ENCODE results near the gene HIBADH. TPM values are rescaled to one million over a fixed set of nuclear protein-coding genes. Genes with fewer than 3 reads are reported as not detected.

HIBADH gene
- polyA plus RNA-seq, 2 donors: 5.5 to 11.4 TPM

- 95 to 96% methylated on average over 11 of the region's 11 CpGs for WGBS, 2 donors
- H3K4me1 ChIP-seq (ENCODE audit: control insufficient read depth in 2 of 2, insufficient read depth in 2 of 2, low read length in 1 of 2): no peaks in the 10 kb centered on the region
- H3K4me3 ChIP-seq (ENCODE audit: low read depth in 1 of 2, low read length in 2 of 2): no peak overlapping the region
- H3K27ac ChIP-seq (ENCODE audit: low read depth in 2 of 2, low read length in 1 of 2): no peak overlapping the region
- no peaks in the 10 kb centered on the region for H3K9me3 ChIP-seq (ENCODE audit: control insufficient read depth in 2 of 2, insufficient read depth in 1 of 2, low read depth in 1 of 2, low read length in 1 of 2)
- no peaks in the 10 kb centered on the region for H3K27me3 ChIP-seq (ENCODE audit: control insufficient read depth in 1 of 2, insufficient read depth in 2 of 2, low read length in 2 of 2)
- H3K36me3 ChIP-seq (ENCODE audit: control insufficient read depth in 2 of 2, insufficient read depth in 2 of 2, low read length in 1 of 2): no peaks in the 10 kb centered on the region
Observed at GRCh38 chr7:27607210-27607606, 55.5 kb downstream of the HIBADH start.

GRCh38 chr7:27606270-27607209 lies 56.1 kb downstream of the HIBADH start:
- Histone ChIP-seq H3K27ac (ENCODE audit: low read depth in 2 of 2, low read length in 1 of 2) (no peak overlapping the region), H3K27me3 (ENCODE audit: control insufficient read depth in 1 of 2, insufficient read depth in 2 of 2, low read length in 2 of 2) (no peaks in the 10 kb centered on the region), H3K4me1 (ENCODE audit: control insufficient read depth in 2 of 2, insufficient read depth in 2 of 2, low read length in 1 of 2) (no peaks in the 10 kb centered on the region), H3K9me3 (ENCODE audit: control insufficient read depth in 2 of 2, insufficient read depth in 1 of 2, low read depth in 1 of 2, low read length in 1 of 2) (no peaks in the 10 kb centered on the region), H3K36me3 (ENCODE audit: control insufficient read depth in 2 of 2, insufficient read depth in 2 of 2, low read length in 1 of 2) (no peaks in the 10 kb centered on the region), H3K4me3 (ENCODE audit: low read depth in 1 of 2, low read length in 2 of 2) (no peak overlapping the region)
- WGBS, 2 donors: 77 to 94% methylated on average over 4 of the region's 4 CpGs

GRCh38 chr7:27605689-27606269 lies 56.9 kb downstream of the HIBADH start:
- Histone ChIP-seq H3K9me3 (ENCODE audit: control insufficient read depth in 2 of 2, insufficient read depth in 1 of 2, low read depth in 1 of 2, low read length in 1 of 2) (no peaks in the 10 kb centered on the region), H3K27me3 (ENCODE audit: control insufficient read depth in 1 of 2, insufficient read depth in 2 of 2, low read length in 2 of 2) (no peaks in the 10 kb centered on the region), H3K4me3 (ENCODE audit: low read depth in 1 of 2, low read length in 2 of 2) (no peak overlapping the region), H3K4me1 (ENCODE audit: control insufficient read depth in 2 of 2, insufficient read depth in 2 of 2, low read length in 1 of 2) (no peaks in the 10 kb centered on the region), H3K36me3 (ENCODE audit: control insufficient read depth in 2 of 2, insufficient read depth in 2 of 2, low read length in 1 of 2) (no peaks in the 10 kb centered on the region), H3K27ac (ENCODE audit: low read depth in 2 of 2, low read length in 1 of 2) (no peak overlapping the region)
- 38 to 51% methylated on average over 2 of the region's 2 CpGs for WGBS, 2 donors

- no peak overlapping the region for H3K4me3 ChIP-seq (ENCODE audit: low read depth in 1 of 2, low read length in 2 of 2)
- no peak overlapping the region for H3K27ac ChIP-seq (ENCODE audit: low read depth in 2 of 2, low read length in 1 of 2)
- H3K4me1 ChIP-seq (ENCODE audit: control insufficient read depth in 2 of 2, insufficient read depth in 2 of 2, low read length in 1 of 2): no peaks in the 10 kb centered on the region
- WGBS, 2 donors: 85 to 96% methylated on average over 2 of the region's 2 CpGs
- no peaks in the 10 kb centered on the region for H3K9me3 ChIP-seq (ENCODE audit: control insufficient read depth in 2 of 2, insufficient read depth in 1 of 2, low read depth in 1 of 2, low read length in 1 of 2)
- no peaks in the 10 kb centered on the region for H3K36me3 ChIP-seq (ENCODE audit: control insufficient read depth in 2 of 2, insufficient read depth in 2 of 2, low read length in 1 of 2)
- no peaks in the 10 kb centered on the region for H3K27me3 ChIP-seq (ENCODE audit: control insufficient read depth in 1 of 2, insufficient read depth in 2 of 2, low read length in 2 of 2)
Observed at GRCh38 chr7:27605283-27605682, 57.4 kb downstream of the HIBADH start.

GRCh38 chr7:27603813-27604212 lies 58.9 kb downstream of the HIBADH start:
- H3K27me3 ChIP-seq (ENCODE audit: control insufficient read depth in 1 of 2, insufficient read depth in 2 of 2, low read length in 2 of 2): no peaks in the 10 kb centered on the region
- H3K27ac ChIP-seq (ENCODE audit: low read depth in 2 of 2, low read length in 1 of 2): no peak overlapping the region
- WGBS, 2 donors: 96 to 97% methylated on average over 2 of the region's 2 CpGs
- no peaks in the 10 kb centered on the region for H3K4me1 ChIP-seq (ENCODE audit: control insufficient read depth in 2 of 2, insufficient read depth in 2 of 2, low read length in 1 of 2)
- H3K9me3 ChIP-seq (ENCODE audit: control insufficient read depth in 2 of 2, insufficient read depth in 1 of 2, low read depth in 1 of 2, low read length in 1 of 2): no peaks in the 10 kb centered on the region
- H3K36me3 ChIP-seq (ENCODE audit: control insufficient read depth in 2 of 2, insufficient read depth in 2 of 2, low read length in 1 of 2): no peaks in the 10 kb centered on the region
- no peak overlapping the region for H3K4me3 ChIP-seq (ENCODE audit: low read depth in 1 of 2, low read length in 2 of 2)

GRCh38 chr7:27602766-27603165 lies 59.9 kb downstream of the HIBADH start:
- Histone ChIP-seq H3K4me1 (ENCODE audit: control insufficient read depth in 2 of 2, insufficient read depth in 2 of 2, low read length in 1 of 2) (no peaks in the 10 kb centered on the region), H3K4me3 (ENCODE audit: low read depth in 1 of 2, low read length in 2 of 2) (no peak overlapping the region), H3K27me3 (ENCODE audit: control insufficient read depth in 1 of 2, insufficient read depth in 2 of 2, low read length in 2 of 2) (no peaks in the 10 kb centered on the region), H3K36me3 (ENCODE audit: control insufficient read depth in 2 of 2, insufficient read depth in 2 of 2, low read length in 1 of 2) (no peaks in the 10 kb centered on the region), H3K27ac (ENCODE audit: low read depth in 2 of 2, low read length in 1 of 2) (no peak overlapping the region), H3K9me3 (ENCODE audit: control insufficient read depth in 2 of 2, insufficient read depth in 1 of 2, low read depth in 1 of 2, low read length in 1 of 2) (no peaks in the 10 kb centered on the region)
- WGBS, 2 donors: 60 to 75% methylated on average over 4 of the region's 4 CpGs

- Histone ChIP-seq H3K27me3 (ENCODE audit: control insufficient read depth in 1 of 2, insufficient read depth in 2 of 2, low read length in 2 of 2) (no peaks in the 10 kb centered on the region), H3K4me3 (ENCODE audit: low read depth in 1 of 2, low read length in 2 of 2) (no peak overlapping the region), H3K9me3 (ENCODE audit: control insufficient read depth in 2 of 2, insufficient read depth in 1 of 2, low read depth in 1 of 2, low read length in 1 of 2) (no peaks in the 10 kb centered on the region), H3K36me3 (ENCODE audit: control insufficient read depth in 2 of 2, insufficient read depth in 2 of 2, low read length in 1 of 2) (no peaks in the 10 kb centered on the region), H3K4me1 (ENCODE audit: control insufficient read depth in 2 of 2, insufficient read depth in 2 of 2, low read length in 1 of 2) (no peaks in the 10 kb centered on the region), H3K27ac (ENCODE audit: low read depth in 2 of 2, low read length in 1 of 2) (no peak overlapping the region)
- WGBS, 2 donors: 75 to 80% methylated on average over 2 of the region's 2 CpGs
Observed at GRCh38 chr7:27601217-27601616, 61.5 kb downstream of the HIBADH start.

- H3K4me3 ChIP-seq (ENCODE audit: low read depth in 1 of 2, low read length in 2 of 2): no peak overlapping the region
- H3K27me3 ChIP-seq (ENCODE audit: control insufficient read depth in 1 of 2, insufficient read depth in 2 of 2, low read length in 2 of 2): no peaks in the 10 kb centered on the region
- 94 to 96% methylated on average over 1 of the region's 1 CpG for WGBS, 2 donors
- H3K9me3 ChIP-seq (ENCODE audit: control insufficient read depth in 2 of 2, insufficient read depth in 1 of 2, low read depth in 1 of 2, low read length in 1 of 2): no peaks in the 10 kb centered on the region
- no peaks in the 10 kb centered on the region for H3K4me1 ChIP-seq (ENCODE audit: control insufficient read depth in 2 of 2, insufficient read depth in 2 of 2, low read length in 1 of 2)
- no peak overlapping the region for H3K27ac ChIP-seq (ENCODE audit: low read depth in 2 of 2, low read length in 1 of 2)
- H3K36me3 ChIP-seq (ENCODE audit: control insufficient read depth in 2 of 2, insufficient read depth in 2 of 2, low read length in 1 of 2): no peaks in the 10 kb centered on the region
Observed at GRCh38 chr7:27600247-27600646, 62.4 kb downstream of the HIBADH start.

GRCh38 chr7:27595009-27595408 lies 67.7 kb downstream of the HIBADH start:
- 97% methylated on average over 5 of the region's 5 CpGs for WGBS, 2 donors

GRCh38 chr7:27593226-27593625 lies 69.5 kb downstream of the HIBADH start:
- H3K36me3 ChIP-seq (ENCODE audit: control insufficient read depth in 2 of 2, insufficient read depth in 2 of 2, low read length in 1 of 2): no peaks in the 10 kb centered on the region
- 96 to 97% methylated on average over 2 of the region's 2 CpGs for WGBS, 2 donors
- no peaks in the 10 kb centered on the region for H3K27me3 ChIP-seq (ENCODE audit: control insufficient read depth in 1 of 2, insufficient read depth in 2 of 2, low read length in 2 of 2)
- no peak overlapping the region for H3K4me3 ChIP-seq (ENCODE audit: low read depth in 1 of 2, low read length in 2 of 2)
- no peaks in the 10 kb centered on the region for H3K4me1 ChIP-seq (ENCODE audit: control insufficient read depth in 2 of 2, insufficient read depth in 2 of 2, low read length in 1 of 2)
- no peak overlapping the region for H3K27ac ChIP-seq (ENCODE audit: low read depth in 2 of 2, low read length in 1 of 2)
- H3K9me3 ChIP-seq (ENCODE audit: control insufficient read depth in 2 of 2, insufficient read depth in 1 of 2, low read depth in 1 of 2, low read length in 1 of 2): no peaks in the 10 kb centered on the region

More at GRCh38 chr7:27595009-27595408, 67.7 kb downstream of the HIBADH start:
- H3K27ac ChIP-seq (ENCODE audit: low read depth in 2 of 2, low read length in 1 of 2): no peak overlapping the region
- no peaks in the 10 kb centered on the region for H3K36me3 ChIP-seq (ENCODE audit: control insufficient read depth in 2 of 2, insufficient read depth in 2 of 2, low read length in 1 of 2)
- H3K9me3 ChIP-seq (ENCODE audit: control insufficient read depth in 2 of 2, insufficient read depth in 1 of 2, low read depth in 1 of 2, low read length in 1 of 2): no peaks in the 10 kb centered on the region
- no peaks in the 10 kb centered on the region for H3K27me3 ChIP-seq (ENCODE audit: control insufficient read depth in 1 of 2, insufficient read depth in 2 of 2, low read length in 2 of 2)
- H3K4me1 ChIP-seq (ENCODE audit: control insufficient read depth in 2 of 2, insufficient read depth in 2 of 2, low read length in 1 of 2): no peaks in the 10 kb centered on the region
- H3K4me3 ChIP-seq (ENCODE audit: low read depth in 1 of 2, low read length in 2 of 2): no peak overlapping the region
